A673 (cell line): ENCODE data around the gene NAGS. TPM values are rescaled to one million over a fixed set of nuclear protein-coding genes. Genes with fewer than 3 reads are reported as not detected.
"Not testable (repeated sequence)": the region's sequence is repeated elsewhere in the genome, so short reads cannot be mapped to it uniquely, and the experiment has no call there.

ENCODE experiments used
- BruUV-seq: library from RNA; stranded (reverse); fragments of 400-500 nt; replicated peaks from 2 replicates; lab custom pipeline; 2021; lab: Mats Ljungman, UMichigan
- CTCF ChIA-PET: fragments of 300-600 bp; sonication (Branson Sonifier 250); formaldehyde crosslinking; loops from one replicate; lab custom pipeline; 2022; ENCODE audit warnings: antibody characterized with exemption; lab: Charles Lee
- POLR2A ChIA-PET: fragments of 300-600 bp; sonication (Branson Sonifier 250); formaldehyde crosslinking; loops from one replicate; lab custom pipeline; 2022; ENCODE audit warnings: antibody characterized with exemption; ENCODE audit not compliant: low non-redundant PET; lab: Charles Lee
- DNase-seq: peaks from one replicate; pipeline ENCODE4 v3.0.0-alpha.2; 2015; ENCODE audit warnings: low spot score
- H3K27ac ChIP-seq: fragments of 200-600 bp; sonication (generic); 2 replicates; pipeline ENCODE4 v1.5.1; 2016; ENCODE audit warnings: mixed run types, low read depth, mild to moderate bottlenecking, mixed read lengths, antibody characterized with exemption, low read length; ENCODE audit not compliant: poor library complexity, severe bottlenecking
- H3K27me3 ChIP-seq: fragments of 200-600 bp; sonication (generic); replicated peaks from 2 replicates; pipeline ENCODE4 v1.6.1; 2017; ENCODE audit warnings: mixed run types, low read depth, mild to moderate bottlenecking, mixed read lengths, antibody characterized with exemption, low read length; ENCODE audit not compliant: insufficient read depth, poor library complexity
- H3K36me3 ChIP-seq: fragments of 200-600 bp; sonication (generic); 2 replicates; pipeline ENCODE4 v1.6.1; 2016; ENCODE audit warnings: mixed run types, mild to moderate bottlenecking, mixed read lengths, antibody characterized with exemption, low read length; ENCODE audit not compliant: insufficient read depth, poor library complexity, severe bottlenecking
- H3K4me1 ChIP-seq: fragments of 200-600 bp; sonication (generic); 2 replicates; pipeline ENCODE4 v1.6.1; 2017; ENCODE audit warnings: mixed run types, mild to moderate bottlenecking, mixed read lengths, antibody characterized with exemption, low read length; ENCODE audit not compliant: insufficient read depth, poor library complexity, severe bottlenecking
- H3K4me3 ChIP-seq: fragments of 200-600 bp; sonication (generic); 2 replicates; pipeline ENCODE4 v1.5.1; 2016; ENCODE audit warnings: low read depth, mixed run types, mild to moderate bottlenecking, mixed read lengths, low read length; ENCODE audit not compliant: poor library complexity, severe bottlenecking
- H3K9me3 ChIP-seq: fragments of 200-600 bp; sonication (generic); 2 replicates; pipeline ENCODE4 v1.6.1; 2016; ENCODE audit warnings: mixed run types, low read depth, mild to moderate bottlenecking, mixed read lengths, antibody characterized with exemption, low read length; ENCODE audit not compliant: poor library complexity, severe bottlenecking
- CTCF ChIP-seq: fragments of 300-800, 200-600 bp; sonication (generic); conservative IDR thresholded peaks from 2 replicates; pipeline ENCODE4 v1.5.1; 2017; ENCODE audit warnings: low read depth, mild to moderate bottlenecking, antibody characterized with exemption, low read length, moderate library complexity, mixed read lengths
- EZH2 ChIP-seq: fragments of 200-600 bp; sonication (generic); IDR thresholded peaks from 2 replicates; pipeline ENCODE4 v1.6.1; 2017; ENCODE audit warnings: borderline replicate concordance, low read depth, mild to moderate bottlenecking, mixed read lengths, antibody characterized with exemption, low read length; ENCODE audit not compliant: poor library complexity, severe bottlenecking
- intact Hi-C: fragments of 100-400 bp; cut with micrococcal nuclease; formaldehyde crosslinking; loops from one replicate; pipeline ENCODE4 v1.10.0; 2022; ENCODE audit not compliant: unreplicated experiment
- total RNA-seq: library from RNA; stranded (reverse); gene quantifications from 2 replicates; pipeline ENCODE4 v1.2.3, GENCODE V29; 2021

NAGS gene
- total RNA-seq, 1 experiment from 2014 or later = 0.24 TPM

DNA sequence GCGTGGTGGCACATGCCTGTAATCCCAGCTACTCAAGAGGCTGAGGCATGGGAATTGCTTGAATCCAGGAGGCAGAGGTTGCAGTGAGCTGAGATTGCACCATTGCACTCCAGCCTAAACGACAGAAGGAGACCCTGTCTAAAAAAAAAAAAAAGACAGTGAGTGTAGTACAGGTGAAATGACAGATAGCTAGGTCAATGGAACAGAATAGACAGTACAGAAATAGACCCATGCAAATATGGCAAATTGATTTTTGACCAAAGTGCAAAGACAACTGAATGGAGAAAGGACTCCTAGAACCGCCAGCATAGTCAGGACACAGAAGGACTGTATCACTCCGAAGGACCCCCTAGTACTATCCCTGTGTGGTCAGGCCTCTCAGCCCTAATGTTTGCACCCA lies 34.1 kb upstream of the NAGS start:
- BruUV-seq = no TSS peak
- DNase-seq = no peak
- POLR2A ChIA-PET = no interaction called here
- Histone ChIP-seq H3K9me3 (no peaks in the 10 kb centered on the region), H3K4me3 (no peak overlapping the region), H3K27me3 (no peaks in the 10 kb centered on the region), H3K36me3 (no peaks in the 10 kb centered on the region), H3K4me1 (no peaks in the 10 kb centered on the region), H3K27ac (no peak overlapping the region)
- CTCF ChIA-PET = no interaction called here
- intact Hi-C loops = no loop called here
- TF ChIP-seq CTCF (no peak), EZH2 (no peak)

DNA sequence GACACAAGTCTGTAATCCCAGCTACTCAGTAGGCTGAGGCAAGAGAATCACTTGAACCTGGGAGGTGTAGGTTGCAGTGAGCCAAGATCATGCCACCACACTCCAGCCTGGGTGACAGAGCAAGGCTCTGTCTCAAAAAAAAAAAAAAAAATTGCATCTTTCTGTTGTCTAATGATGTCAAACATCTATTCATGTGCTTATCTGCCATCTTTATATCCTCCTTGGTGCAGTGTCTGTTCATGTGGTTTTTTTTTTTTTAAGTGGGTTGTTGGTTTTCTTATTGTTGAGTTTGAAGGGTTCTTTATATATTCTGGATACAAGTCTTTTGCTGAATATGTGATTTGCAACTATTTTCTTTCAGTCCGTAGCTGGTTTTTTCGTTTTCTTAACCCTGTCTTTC lies 33.0 kb upstream of the NAGS start:
- H3K36me3 ChIP-seq, DNase-seq, BruUV-seq, H3K27me3 ChIP-seq, POLR2A ChIA-PET, intact Hi-C loops, H3K4me1 ChIP-seq, CTCF ChIA-PET, H3K4me3 ChIP-seq, H3K27ac ChIP-seq, H3K9me3 ChIP-seq: not testable (repeated sequence)

GRCh38 chr17:43972444-43973212 lies 31.8 kb upstream of the NAGS start:
- DNase-seq, BruUV-seq, H3K9me3 ChIP-seq, H3K27me3 ChIP-seq, intact Hi-C loops, H3K27ac ChIP-seq, H3K4me3 ChIP-seq, H3K36me3 ChIP-seq, H3K4me1 ChIP-seq: not testable (repeated sequence)
- POLR2A ChIA-PET = interaction anchor here (0.6 kb wide), 1 partner anchor 15 kb away, joined by 3 read pairs; no protein-coding TSS in a partner anchor
- CTCF ChIA-PET = interaction anchor here (0.7 kb wide), 1 partner anchor 62 kb away, joined by 4 read pairs; no protein-coding TSS in a partner anchor

DNA sequence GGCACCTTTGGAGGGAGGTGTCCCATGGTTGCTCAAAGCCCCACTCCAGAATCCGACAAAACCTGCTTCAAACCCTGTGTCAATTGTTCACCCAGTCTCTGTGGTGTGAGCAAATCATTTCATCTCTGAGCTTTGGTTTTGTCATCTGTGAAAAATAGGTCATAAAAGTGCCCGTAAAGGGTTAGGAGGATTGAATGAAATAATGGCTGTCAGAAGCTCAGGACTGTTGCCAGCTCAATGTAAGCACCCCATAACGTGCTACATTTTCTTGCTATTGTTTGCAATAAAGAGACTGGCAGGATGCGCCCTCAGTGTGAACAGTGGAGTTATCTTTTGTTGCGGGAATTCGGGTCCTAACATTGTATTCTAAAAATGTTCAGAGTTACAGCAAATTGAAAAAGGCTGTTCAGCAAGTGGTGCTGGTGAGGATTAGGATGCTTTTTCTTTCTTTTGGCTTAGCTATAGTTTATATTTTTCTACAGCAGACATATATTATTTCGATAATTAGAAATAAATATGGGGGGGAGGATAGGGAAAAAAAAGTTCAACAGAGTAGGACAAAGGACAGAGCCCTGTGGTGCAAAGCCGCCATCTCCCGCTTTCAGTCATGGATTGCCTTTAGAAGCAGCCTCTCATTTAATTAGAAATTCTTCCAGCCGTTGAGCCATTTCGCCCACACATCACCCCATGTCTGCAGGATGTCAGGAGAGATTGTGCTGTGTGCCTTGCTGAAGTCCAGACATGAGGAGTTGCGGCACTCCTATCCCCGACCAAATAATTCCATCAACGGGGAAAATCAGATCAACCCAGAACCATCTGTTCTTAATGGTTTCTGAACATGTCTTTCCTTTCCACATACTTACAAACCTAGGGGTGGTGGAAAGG lies 29.8 kb upstream of the NAGS start:
- BruUV-seq = no TSS peak
- no peaks in the 10 kb centered on the region for H3K27me3 ChIP-seq
- no peaks in the 10 kb centered on the region for H3K9me3 ChIP-seq
- ChIA-PET CTCF (no interaction called here), POLR2A (no interaction called here)
- no peaks in the 10 kb centered on the region for H3K4me1 ChIP-seq
- intact Hi-C loops = no loop called here
- TF ChIP-seq EZH2 = no peak
- no peak for TF ChIP-seq CTCF
- no peaks in the 10 kb centered on the region for H3K36me3 ChIP-seq
- H3K27ac ChIP-seq = no peak overlapping the region
- DNase-seq = no peak
- no peak overlapping the region for H3K4me3 ChIP-seq
